Karpas-422 (cell line): ENCODE data around the gene ZCRB1. TPM values are rescaled to one million over a fixed set of nuclear protein-coding genes. Genes with fewer than 3 reads are reported as not detected.
A peak's percentile ranks its signal among the peaks of the same experiment; 100 is the strongest.

ENCODE experiments used
- DNase-seq: peaks from one replicate; pipeline ENCODE4 v3.0.0-alpha.2; 2015
- H2AFZ ChIP-seq: fragments of 200-600 bp; sonication (generic); 2 replicates; pipeline ENCODE4 v1.6.1; 2014; ENCODE audit warnings: antibody characterized with exemption, low read length, mixed read lengths
- H3K27ac ChIP-seq: fragments of 200-600 bp; sonication (generic); 2 replicates; pipeline ENCODE4 v1.5.1; 2014; ENCODE audit warnings: mild to moderate bottlenecking, low read length, moderate library complexity
- H3K27me3 ChIP-seq: fragments of 200-600 bp; sonication (generic); 2 replicates; pipeline ENCODE4 v1.6.1; 2014; ENCODE audit warnings: low read length, mixed read lengths
- H3K36me3 ChIP-seq: fragments of 200-600 bp; sonication (generic); 2 replicates; pipeline ENCODE4 v1.6.1; 2014; ENCODE audit warnings: low read length, mixed read lengths; ENCODE audit not compliant: insufficient read depth
- H3K4me1 ChIP-seq: fragments of 200-600 bp; sonication (generic); 2 replicates; pipeline ENCODE4 v1.6.1; 2014; ENCODE audit warnings: mild to moderate bottlenecking, low read length, mixed read lengths
- H3K4me2 ChIP-seq: fragments of 200-600 bp; sonication (generic); 2 replicates; pipeline ENCODE4 v1.6.1; 2014; ENCODE audit warnings: low read length, low read depth, mild to moderate bottlenecking; ENCODE audit not compliant: poor library complexity, severe bottlenecking
- H3K4me3 ChIP-seq: fragments of 200-600 bp; sonication (generic); 2 replicates; pipeline ENCODE4 v1.5.1; 2014; ENCODE audit warnings: mild to moderate bottlenecking, antibody characterized with exemption, low read length, mixed read lengths
- H3K79me2 ChIP-seq: fragments of 200-600 bp; sonication (generic); 2 replicates; pipeline ENCODE4 v1.6.1; 2014; ENCODE audit warnings: mild to moderate bottlenecking, low read length, mixed read lengths
- H3K9ac ChIP-seq: fragments of 200-600 bp; sonication (generic); 2 replicates; pipeline ENCODE4 v1.6.0; 2014; ENCODE audit warnings: low read length
- H3K9me2 ChIP-seq: fragments of 200-600 bp; sonication (generic), shearing (Covaris generic); replicated peaks from 2 replicates; pipeline ENCODE4 v1.6.0; 2014; ENCODE audit warnings: mild to moderate bottlenecking, low read length, moderate library complexity; ENCODE audit not compliant: insufficient read depth
- H3K9me3 ChIP-seq: fragments of 300-700, 200-600 bp; sonication (generic); 2 replicates; pipeline ENCODE4 v1.6.1; 2014; ENCODE audit warnings: low read length, mixed read lengths
- H4K20me1 ChIP-seq: fragments of 200-600 bp; sonication (generic); 2 replicates; pipeline ENCODE4 v1.6.1; 2014; ENCODE audit warnings: mild to moderate bottlenecking, antibody characterized with exemption, low read length, low read depth; ENCODE audit not compliant: insufficient read depth
- small RNA-seq: library from RNA; depleted of rRNA; stranded (forward); fragments of <200 nt; gene quantifications from one replicate; pipeline ENCODE3, GENCODE V24; 2014
- total RNA-seq: library from RNA; depleted of rRNA; stranded (reverse); fragments of >200 nt; shearing (Covaris generic); gene quantifications from 2 replicates; pipeline ENCODE4 v1.2.3, GENCODE V29; 2014; ENCODE audit warnings: low replicate concordance; rRNA removed

ZCRB1 gene
- total RNA-seq, 1 experiment from 2014 or later = 58.4 TPM

GRCh38 chr12:42270596-42270995 lies 55.3 kb downstream of the ZCRB1 start:
- Histone ChIP-seq H3K4me1 (peaks cover 3% of the 10 kb centered on the region), H3K4me3 (no peak overlapping the region), H3K79me2 (no peaks in the 10 kb centered on the region), H2AFZ (no peak overlapping the region), H3K4me2 (no peak overlapping the region), H3K9me2 (no peaks in the 10 kb centered on the region), H4K20me1 (no peaks in the 10 kb centered on the region), H3K36me3 (no peaks in the 10 kb centered on the region), H3K27ac (no peak overlapping the region), H3K27me3 (no peaks in the 10 kb centered on the region), H3K9me3 (no peaks in the 10 kb centered on the region; the same call in 1 of the 2 replicates), H3K9ac (no peak overlapping the region)
- no peak for DNase-seq

- Histone ChIP-seq H3K4me1 (peaks cover 5% of the 10 kb centered on the region), H3K9me2 (no peaks in the 10 kb centered on the region), H3K9ac (no peak overlapping the region), H3K9me3 (no peaks in the 10 kb centered on the region; the same call in 1 of the 2 replicates), H2AFZ (no peak overlapping the region), H3K4me3 (no peak overlapping the region), H3K79me2 (no peaks in the 10 kb centered on the region), H3K4me2 (no peak overlapping the region), H3K36me3 (no peaks in the 10 kb centered on the region; the same call in 1 of the 2 replicates), H4K20me1 (no peaks in the 10 kb centered on the region), H3K27ac (no peak overlapping the region), H3K27me3 (no peaks in the 10 kb centered on the region)
- DNase-seq = no peak
These were observed 58.3 kb downstream of the ZCRB1 start for GRCh38 chr12:42267413-42268190.

- no peaks in the 10 kb centered on the region; the same call in 1 of the 2 replicates for H3K36me3 ChIP-seq
- no peaks in the 10 kb centered on the region for H4K20me1 ChIP-seq
- H3K9me3 ChIP-seq = no peaks in the 10 kb centered on the region
- no peaks in the 10 kb centered on the region for H3K27me3 ChIP-seq
- no peak overlapping the region for H3K4me2 ChIP-seq
- no peaks in the 10 kb centered on the region for H3K79me2 ChIP-seq
- H3K27ac ChIP-seq = no peak overlapping the region
- H3K9ac ChIP-seq = no peak overlapping the region
- no peaks in the 10 kb centered on the region for H3K9me2 ChIP-seq
- peaks cover 14% of the 10 kb centered on the region for H3K4me1 ChIP-seq
- no peak overlapping the region for H3K4me3 ChIP-seq
- no peak overlapping the region for H2AFZ ChIP-seq
- no peak for DNase-seq
These were observed 59.2 kb downstream of the ZCRB1 start for GRCh38 chr12:42266579-42267230.

DNA sequence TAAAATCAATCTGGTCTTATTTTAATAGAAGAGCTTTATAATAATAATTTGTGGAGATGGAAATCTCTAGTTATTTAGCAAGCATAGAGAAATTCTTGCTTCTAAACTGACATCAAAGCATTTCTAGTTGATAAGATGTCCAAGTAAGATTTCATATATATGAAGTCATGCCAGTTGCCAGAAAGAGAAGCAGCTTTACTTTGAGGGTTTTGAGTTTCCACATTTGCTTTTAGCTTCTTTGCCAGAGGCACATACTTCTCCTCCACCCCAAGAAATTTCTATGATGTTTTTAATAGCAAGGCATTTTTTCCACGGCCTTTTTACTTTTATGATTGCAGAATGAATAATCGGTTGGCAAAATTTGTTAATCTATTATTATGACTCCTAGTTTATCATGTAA lies 63.6 kb downstream of the ZCRB1 start:
- H2AFZ ChIP-seq = peak overlapping the region; percentile 33; the same call in 1 of the 2 replicates
- no peaks in the 10 kb centered on the region for H3K9me2 ChIP-seq
- H4K20me1 ChIP-seq = no peaks in the 10 kb centered on the region
- H3K4me2 ChIP-seq = no peak overlapping the region
- no peaks in the 10 kb centered on the region for H3K9me3 ChIP-seq
- H3K79me2 ChIP-seq = no peaks in the 10 kb centered on the region
- DNase-seq = no peak
- H3K36me3 ChIP-seq = no peaks in the 10 kb centered on the region; the same call in 1 of the 2 replicates
- H3K4me3 ChIP-seq = no peak overlapping the region
- no peaks in the 10 kb centered on the region for H3K27me3 ChIP-seq
- H3K4me1 ChIP-seq = peaks cover 41% of the 10 kb centered on the region
- peak overlapping the region; percentile 2 for H3K27ac ChIP-seq
- H3K9ac ChIP-seq = no peak overlapping the region

Small RNA genes within 50 kb of the gene (small RNA-seq; reads per million reads assigned to genes)
- gene MIR7851 (not detected), gene RF00090 (not detected)

Other genes with a start within 250 kb of the ZCRB1 start
- gene GXYLT1, start 181.2 kb downstream of the ZCRB1 start, total RNA-seq = 17.1 and 25.9 TPM in 2 replicates
- gene YAF2, start 87.8 kb downstream of the ZCRB1 start, total RNA-seq = 36.3 and 81.7 TPM in 2 replicates
- 115 and 174 TPM in 2 replicates for gene PPHLN1, start 73 bp upstream of the ZCRB1 start, total RNA-seq